CD4-positive, alpha-beta memory T cell (primary cell): ENCODE measurements around the gene AMN. TPM values are rescaled to one million over a fixed set of nuclear protein-coding genes. Genes with fewer than 3 reads are reported as not detected.

Source experiments
- CTCF ChIA-PET: fragments of 350-600 bp; sonication (Branson Sonifier 250); formaldehyde crosslinking; loops from one replicate; lab custom pipeline; 2021; ENCODE audit warnings: inconsistent platforms; ENCODE audit not compliant: partially characterized antibody; lab: Charles Lee
- POLR2A ChIA-PET: fragments of 350-600 bp; sonication (Branson Sonifier 250); formaldehyde crosslinking; loops from one replicate; lab custom pipeline; 2021; ENCODE audit not compliant: partially characterized antibody; lab: Charles Lee
- DNase-seq, 5 donors: peaks; one replicate each; pipeline versions ENCODE4 v3.0.0 to v3.0.0-alpha.2; 2020 to 2022; ENCODE audit warnings: mixed read lengths in 1 of 5
- H3K27ac ChIP-seq: one replicate; pipeline ENCODE4 v1.7.0; 2013; ENCODE audit warnings: low read depth, low read length
- H3K27me3 ChIP-seq: 2 replicates; pipeline ENCODE4 v1.7.0; 2013; ENCODE audit warnings: mild to moderate bottlenecking, low read length, moderate library complexity; ENCODE audit not compliant: insufficient read depth
- H3K36me3 ChIP-seq: 2 replicates; pipeline ENCODE4 v1.7.0; 2013; ENCODE audit warnings: mild to moderate bottlenecking, low read length, moderate library complexity; ENCODE audit not compliant: insufficient read depth
- H3K4me1 ChIP-seq: 2 replicates; pipeline ENCODE4 v1.7.0; 2013; ENCODE audit warnings: mild to moderate bottlenecking, low read length, moderate library complexity; ENCODE audit not compliant: insufficient read depth
- H3K4me3 ChIP-seq, 2 donors: one replicate each; pipeline ENCODE4 v1.7.0; 2013; ENCODE audit warnings: low read length in 2 of 2, mild to moderate bottlenecking in 1 of 2
- H3K9me3 ChIP-seq, 2 donors: one replicate each; pipeline ENCODE4 v1.7.0; 2013; ENCODE audit warnings: low read length in 2 of 2, control low read depth in 1 of 2; ENCODE audit not compliant: control insufficient read depth in 1 of 2
- H3K27ac Mint-ChIP-seq, 7 donors: one replicate each; pipeline ENCODE4 v1.8.0; 2020 to 2021; ENCODE audit warnings: mixed read lengths in 7 of 7, mild to moderate bottlenecking in 6 of 7, inconsistent platforms in 3 of 7, moderate library complexity in 3 of 7
- H3K27me3 Mint-ChIP-seq, 2 donors: one replicate each; pipeline ENCODE4 v1.8.0; 2020 to 2021; ENCODE audit warnings: mixed read lengths in 2 of 2
- H3K36me3 Mint-ChIP-seq, 2 donors: one replicate each; pipeline ENCODE4 v1.8.0; 2020 to 2021; ENCODE audit warnings: mixed read lengths in 2 of 2, inconsistent platforms in 1 of 2, mild to moderate bottlenecking in 1 of 2
- H3K4me1 Mint-ChIP-seq, 4 donors: one replicate each; pipeline ENCODE4 v1.8.0; 2020 to 2021; ENCODE audit warnings: mixed read lengths in 4 of 4, mild to moderate bottlenecking in 1 of 4
- H3K4me3 Mint-ChIP-seq, 8 donors: one replicate each; pipeline ENCODE4 v1.8.0; 2020 to 2021; ENCODE audit warnings: mixed read lengths in 8 of 8, mild to moderate bottlenecking in 7 of 8, moderate library complexity in 6 of 8, inconsistent platforms in 3 of 8
- H3K9me3 Mint-ChIP-seq, 8 donors: one replicate each; pipeline ENCODE4 v1.8.0; 2020 to 2021; ENCODE audit warnings: mixed read lengths in 8 of 8, mild to moderate bottlenecking in 5 of 8, inconsistent platforms in 3 of 8, moderate library complexity in 1 of 8
- intact Hi-C: fragments of 100-400 bp; cut with micrococcal nuclease; formaldehyde crosslinking; loops from one replicate; pipeline ENCODE4 v1.15.1; 2023
- polyA plus RNA-seq, 2 donors: library from polyadenylated mRNA; unstranded; fragments of 300-500 nt; fragmentation: Illumina TruSeq; gene quantifications; one replicate each; pipeline ENCODE4 v1.2.3, GENCODE V29; 2021
- total RNA-seq, 2 experiments: library from RNA; stranded (reverse); gene quantifications; one replicate each; pipeline ENCODE4 v1.2.3, GENCODE V29; 2021

AMN gene
- total and polyA plus RNA-seq, 4 experiments from 2014 or later, result 0.77 to 7.1 (median 3.6) TPM

- H3K4me1 ChIP-seq, result no peaks in the 10 kb centered on the region
- H3K27ac Mint-ChIP-seq, result no peak overlapping the region
- H3K36me3 Mint-ChIP-seq, result no peaks in the 10 kb centered on the region
- ChIA-PET POLR2A (no interaction called here), CTCF (no interaction called here)
- no peak overlapping the region for H3K4me3 ChIP-seq
- H3K4me3 Mint-ChIP-seq, result no peak overlapping the region
- intact Hi-C loops, result no loop called here
- no peaks in the 10 kb centered on the region for H3K27me3 ChIP-seq
- no peak overlapping the region for H3K27ac ChIP-seq
- no peaks in the 10 kb centered on the region for H3K9me3 ChIP-seq
- no peaks in the 10 kb centered on the region for H3K4me1 Mint-ChIP-seq
- H3K36me3 ChIP-seq, result no peaks in the 10 kb centered on the region
- DNase-seq, result no peak
- H3K9me3 Mint-ChIP-seq, result no peaks in the 10 kb centered on the region
- H3K27me3 Mint-ChIP-seq, result no peaks in the 10 kb centered on the region
Measured at GRCh38 chr14:102939820-102940561, 17.5 kb downstream of the AMN start.

GRCh38 chr14:102940729-102941362, 18.4 kb downstream of the AMN start:
- Histone ChIP-seq H3K27me3 (no peaks in the 10 kb centered on the region), H3K4me1 (no peaks in the 10 kb centered on the region), H3K27ac (no peak overlapping the region), H3K36me3 (no peaks in the 10 kb centered on the region), H3K4me3 (no peak overlapping the region), H3K9me3 (no peaks in the 10 kb centered on the region)
- ChIA-PET CTCF (no interaction called here), POLR2A (no interaction called here)
- H3K4me1 Mint-ChIP-seq, result no peaks in the 10 kb centered on the region
- H3K9me3 Mint-ChIP-seq, result no peaks in the 10 kb centered on the region
- intact Hi-C loops, result no loop called here
- no peaks in the 10 kb centered on the region for H3K36me3 Mint-ChIP-seq
- no peak overlapping the region for H3K27ac Mint-ChIP-seq
- no peak overlapping the region for H3K4me3 Mint-ChIP-seq
- no peak for DNase-seq
- no peaks in the 10 kb centered on the region for H3K27me3 Mint-ChIP-seq

GRCh38 chr14:102941419-102942011, 19.1 kb downstream of the AMN start:
- Mint-ChIP-seq H3K9me3 (no peaks in the 10 kb centered on the region), H3K27ac (peak overlapping the region in 1 of 7 donors; percentile 15), H3K27me3 (no peaks in the 10 kb centered on the region), H3K36me3 (no peaks in the 10 kb centered on the region), H3K4me1 (peaks cover 2 to 4% (median 2%) of the 10 kb centered on the region in 4 donors), H3K4me3 (no peak overlapping the region)
- ChIA-PET POLR2A (no interaction called here), CTCF (no interaction called here)
- Histone ChIP-seq H3K27me3 (no peaks in the 10 kb centered on the region), H3K9me3 (no peaks in the 10 kb centered on the region), H3K36me3 (no peaks in the 10 kb centered on the region), H3K4me1 (no peaks in the 10 kb centered on the region), H3K4me3 (no peak overlapping the region), H3K27ac (no peak overlapping the region)
- intact Hi-C loops, result no loop called here
- no peak for DNase-seq

- CTCF ChIA-PET, result no interaction called here
- intact Hi-C loops, result no loop called here
Measured at GRCh38 chr14:102942069-102942468, 19.6 kb downstream of the AMN start.

GRCh38 chr14:102943454-102943853, 21.0 kb downstream of the AMN start:
- DNase-seq, result no peak
- no peaks in the 10 kb centered on the region for H3K36me3 ChIP-seq
- no peaks in the 10 kb centered on the region for H3K4me1 ChIP-seq
- H3K4me3 ChIP-seq, result no peak overlapping the region
- H3K9me3 ChIP-seq, result no peaks in the 10 kb centered on the region
- Mint-ChIP-seq H3K4me1 (peaks cover 6 to 16% (median 12%) of the 10 kb centered on the region in 4 donors), H3K9me3 (no peaks in the 10 kb centered on the region), H3K27ac (no peak overlapping the region), H3K4me3 (no peak overlapping the region), H3K36me3 (no peaks in the 10 kb centered on the region), H3K27me3 (no peaks in the 10 kb centered on the region)
- POLR2A ChIA-PET, result interaction anchor here (0.6 kb wide), 1 partner anchor 93 kb away, joined by 4 read pairs; no protein-coding TSS in a partner anchor
- no peak overlapping the region for H3K27ac ChIP-seq
- no peaks in the 10 kb centered on the region for H3K27me3 ChIP-seq
- CTCF ChIA-PET, result interaction anchor here (1.4 kb wide), 1 partner anchor 169 kb away, joined by 5 read pairs; no protein-coding TSS in a partner anchor
- intact Hi-C loops, result no loop called here

More at GRCh38 chr14:102942069-102942468, 19.6 kb downstream of the AMN start:
- Mint-ChIP-seq H3K36me3 (no peaks in the 10 kb centered on the region), H3K9me3 (no peaks in the 10 kb centered on the region), H3K4me1 (peaks cover 4 to 10% (median 6%) of the 10 kb centered on the region in 4 donors), H3K27me3 (no peaks in the 10 kb centered on the region), H3K27ac (no peak overlapping the region), H3K4me3 (no peak overlapping the region)
- Histone ChIP-seq H3K27ac (no peak overlapping the region), H3K4me3 (no peak overlapping the region), H3K36me3 (no peaks in the 10 kb centered on the region), H3K4me1 (no peaks in the 10 kb centered on the region), H3K27me3 (no peaks in the 10 kb centered on the region), H3K9me3 (no peaks in the 10 kb centered on the region)
- no peak for DNase-seq
- POLR2A ChIA-PET, result no interaction called here

- intact Hi-C loops, result no loop called here
- H3K4me1 Mint-ChIP-seq, result peaks cover 8 to 20% (median 16%) of the 10 kb centered on the region in 4 donors
- ChIA-PET POLR2A (interaction anchor here (0.6 kb wide), 1 partner anchor 93 kb away, joined by 4 read pairs; no protein-coding TSS in a partner anchor), CTCF (interaction anchor here (0.8 to 1.4 kb wide), 2 partner anchors 161 to 170 kb away, joined by 3 to 5 read pairs; no protein-coding TSS in a partner anchor)
- Histone ChIP-seq H3K27me3 (no peaks in the 10 kb centered on the region), H3K27ac (no peak overlapping the region), H3K4me1 (peaks cover 4% of the 10 kb centered on the region), H3K4me3 (no peak overlapping the region), H3K9me3 (no peaks in the 10 kb centered on the region), H3K36me3 (no peaks in the 10 kb centered on the region)
- DNase-seq, result no peak
- H3K4me3 Mint-ChIP-seq, result no peak overlapping the region
- no peaks in the 10 kb centered on the region for H3K9me3 Mint-ChIP-seq
- no peak overlapping the region for H3K27ac Mint-ChIP-seq
- no peaks in the 10 kb centered on the region for H3K36me3 Mint-ChIP-seq
- H3K27me3 Mint-ChIP-seq, result no peaks in the 10 kb centered on the region
Measured at GRCh38 chr14:102943979-102944378, 21.5 kb downstream of the AMN start.
